HUES64 (cell line): ENCODE measurements around the gene DDX1.

Source experiments
- H3K27ac ChIP-seq: 2 replicates; pipeline ENCODE4 v1.7.0; 2013; ENCODE audit warnings: low read depth, low read length, inconsistent platforms
- H3K27me3 ChIP-seq: 2 replicates; pipeline ENCODE4 v1.6.1; 2013; ENCODE audit warnings: mild to moderate bottlenecking, low read length; ENCODE audit not compliant: insufficient read depth
- H3K36me3 ChIP-seq: 2 replicates; pipeline ENCODE4 v1.6.1; 2013; ENCODE audit warnings: mild to moderate bottlenecking, low read length; ENCODE audit not compliant: insufficient read depth
- H3K4me1 ChIP-seq: 2 replicates; pipeline ENCODE4 v1.6.1; 2013; ENCODE audit warnings: mild to moderate bottlenecking, low read length, moderate library complexity; ENCODE audit not compliant: insufficient read depth
- H3K4me3 ChIP-seq: 2 replicates; pipeline ENCODE4 v1.5.1; 2013; ENCODE audit warnings: mild to moderate bottlenecking, low read length, moderate library complexity
- H3K9ac ChIP-seq: 2 replicates; pipeline ENCODE4 v1.6.1; 2013; ENCODE audit warnings: mild to moderate bottlenecking, low read depth, low read length
- H3K9me3 ChIP-seq: 2 replicates; pipeline ENCODE4 v1.6.1; 2013; ENCODE audit warnings: low read depth, low read length; ENCODE audit not compliant: insufficient read depth
- WGBS: fragments of 150-250, 120-280 bp; methylation state at CpG from one replicate; pipeline ENCODE4 v1.1.7; 2013; ENCODE audit warnings: missing lambda C conversion rate; 5-methylcytosine and 5-hydroxymethylcytosine counted together

DDX1 gene

GRCh38 chr2:15582710-15583357 is 8.8 kb upstream of the DDX1 start:
- H3K36me3 ChIP-seq = no peaks in the 10 kb centered on the region
- no peaks in the 10 kb centered on the region for H3K9me3 ChIP-seq
- no peaks in the 10 kb centered on the region for H3K27me3 ChIP-seq
- peaks cover 9% of the 10 kb centered on the region; the same call in 1 of the 2 replicates for H3K4me1 ChIP-seq
- H3K27ac ChIP-seq = no peak overlapping the region
- WGBS = 94% methylated on average over 15 of the region's 15 CpGs
- no peak overlapping the region for H3K9ac ChIP-seq
- no peak overlapping the region for H3K4me3 ChIP-seq

- H3K9me3 ChIP-seq = no peaks in the 10 kb centered on the region
- WGBS = 84% methylated on average over 1 of the region's 1 CpG
- H3K36me3 ChIP-seq = no peaks in the 10 kb centered on the region
- H3K9ac ChIP-seq = no peak overlapping the region
- no peak overlapping the region for H3K27ac ChIP-seq
- H3K27me3 ChIP-seq = no peaks in the 10 kb centered on the region
- no peak overlapping the region for H3K4me3 ChIP-seq
- H3K4me1 ChIP-seq = peaks cover 9% of the 10 kb centered on the region; the same call in 1 of the 2 replicates
These were observed 7.8 kb upstream of the DDX1 start for GRCh38 chr2:15583826-15584225.

DNA sequence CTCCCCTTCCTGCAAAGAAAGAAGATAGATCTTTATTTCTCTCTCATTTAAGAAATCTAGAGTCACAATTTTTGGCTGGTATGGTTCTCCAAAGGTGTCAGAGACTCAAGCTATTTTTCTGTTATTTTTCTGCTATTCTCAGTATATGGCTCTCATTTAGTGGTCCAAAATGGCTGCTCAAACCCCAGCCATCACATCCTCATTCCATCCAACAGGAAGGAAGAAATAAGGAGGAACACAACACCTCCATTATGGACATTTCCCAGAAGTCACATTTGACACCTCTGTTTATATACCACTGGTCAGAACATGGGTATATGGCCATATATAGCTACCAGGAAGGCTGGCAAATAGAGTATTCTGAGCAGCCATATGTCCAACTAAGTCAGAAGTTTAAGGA is 7.4 kb upstream of the DDX1 start:
- H3K27me3 ChIP-seq = no peaks in the 10 kb centered on the region
- H3K4me1 ChIP-seq = peaks cover 5% of the 10 kb centered on the region; the same call in 1 of the 2 replicates
- no peaks in the 10 kb centered on the region for H3K9me3 ChIP-seq
- no peak overlapping the region for H3K27ac ChIP-seq
- H3K9ac ChIP-seq = no peak overlapping the region
- H3K4me3 ChIP-seq = no peak overlapping the region
- H3K36me3 ChIP-seq = no peaks in the 10 kb centered on the region

- Histone ChIP-seq H3K4me3 (no peak overlapping the region), H3K9me3 (no peaks in the 10 kb centered on the region), H3K36me3 (no peaks in the 10 kb centered on the region), H3K27ac (no peak overlapping the region), H3K4me1 (peaks cover under 1% of the 10 kb centered on the region; the same call in 1 of the 2 replicates), H3K27me3 (no peaks in the 10 kb centered on the region), H3K9ac (no peak overlapping the region)
- 95% methylated on average over 2 of the region's 2 CpGs for WGBS
These were observed 6.8 kb upstream of the DDX1 start for GRCh38 chr2:15584767-15585469.

DNA sequence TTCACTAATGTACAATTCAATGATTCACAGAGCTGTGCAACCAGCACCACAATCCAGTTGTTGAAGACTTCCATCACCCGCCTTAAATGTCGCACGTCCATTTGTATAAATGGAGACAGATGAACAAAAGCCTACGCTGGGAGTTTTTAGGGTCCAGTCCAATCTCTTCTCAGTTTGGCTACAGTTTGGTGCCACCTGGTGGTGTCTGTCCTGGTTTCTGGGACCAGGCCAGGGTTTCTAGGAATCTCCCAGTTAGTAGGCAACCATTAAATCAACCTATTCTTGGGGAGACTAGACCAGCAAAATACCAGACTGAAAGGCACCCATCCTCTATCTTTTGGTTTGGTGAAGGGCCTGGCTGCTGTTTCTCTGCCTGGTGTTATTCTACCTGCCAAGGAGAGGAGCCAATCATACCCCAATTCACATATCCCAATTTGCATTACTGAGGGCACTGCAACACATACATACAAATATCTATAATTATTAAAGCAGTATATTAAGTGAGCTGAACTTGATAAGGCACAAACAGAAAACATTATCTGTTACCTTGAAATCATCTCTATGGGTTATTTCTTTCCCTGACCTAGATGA is 3.2 kb upstream of the DDX1 start:
- 83% methylated on average over 4 of the region's 4 CpGs for WGBS
- no peaks in the 10 kb centered on the region for H3K36me3 ChIP-seq
- no peak overlapping the region for H3K4me3 ChIP-seq
- H3K4me1 ChIP-seq = 0 out of 2 replicates have a peak, but pooled peaks cover 2% of the 10 kb centered on the region
- no peaks in the 10 kb centered on the region for H3K9me3 ChIP-seq
- H3K9ac ChIP-seq = no peak overlapping the region
- no peaks in the 10 kb centered on the region for H3K27me3 ChIP-seq
- no peak overlapping the region for H3K27ac ChIP-seq

DNA sequence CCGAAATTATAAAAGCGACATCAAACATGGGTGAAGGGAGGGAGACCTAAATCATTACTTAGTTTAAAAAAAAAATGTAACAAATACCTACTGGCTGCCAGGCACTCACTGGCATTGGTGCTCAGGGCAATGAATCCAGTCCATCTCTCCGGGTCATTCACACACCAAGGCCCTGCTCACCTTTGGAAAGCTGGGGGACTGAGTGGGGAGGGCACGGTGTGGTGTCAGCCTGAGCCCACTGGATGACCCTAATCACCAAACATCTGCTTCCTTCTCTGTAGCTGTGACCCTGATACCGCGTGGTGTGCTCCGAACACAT is 336 bp upstream of the DDX1 start:
- no peaks in the 10 kb centered on the region for H3K9me3 ChIP-seq
- H3K27ac ChIP-seq = peak overlapping the region; percentile 91
- H3K27me3 ChIP-seq = no peaks in the 10 kb centered on the region
- H3K4me3 ChIP-seq = peak overlapping the region; percentile 94
- H3K36me3 ChIP-seq = peaks cover 18% of the 10 kb centered on the region
- H3K4me1 ChIP-seq = 0 out of 2 replicates have a peak, but pooled peaks cover 2% of the 10 kb centered on the region
- 4% methylated on average over 5 of the region's 7 CpGs for WGBS
- H3K9ac ChIP-seq = peak overlapping the region; percentile 95

DNA sequence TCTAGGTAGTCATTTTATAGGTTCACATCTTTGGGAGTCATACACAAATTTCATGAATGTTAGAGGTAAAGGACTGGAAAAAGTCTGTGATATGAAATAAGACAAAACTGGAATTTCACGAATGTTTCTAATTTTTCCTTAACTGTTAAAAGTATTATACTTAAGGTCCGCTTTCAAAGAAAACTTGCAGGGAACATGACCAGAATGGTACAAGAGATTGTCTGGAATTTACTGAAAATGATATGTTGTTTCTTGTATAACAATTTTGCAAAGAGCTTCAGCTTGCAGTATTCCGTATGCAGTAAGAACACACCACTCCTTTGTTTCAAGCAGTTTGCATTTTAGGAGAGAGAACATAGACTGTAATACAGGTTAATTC is 1.6 kb downstream of the DDX1 start:
- Histone ChIP-seq H3K36me3 (peaks cover 38% of the 10 kb centered on the region), H3K9ac (no peak overlapping the region), H3K9me3 (no peaks in the 10 kb centered on the region), H3K4me1 (0 out of 2 replicates have a peak, but pooled peaks cover 2% of the 10 kb centered on the region), H3K27me3 (no peaks in the 10 kb centered on the region), H3K4me3 (peak overlapping the region; percentile 94), H3K27ac (no peak overlapping the region)
- WGBS = 96% methylated on average over 3 of the region's 3 CpGs

GRCh38 chr2:15594291-15595256 is 2.9 kb downstream of the DDX1 start:
- no peak overlapping the region for H3K9ac ChIP-seq
- no peaks in the 10 kb centered on the region for H3K9me3 ChIP-seq
- H3K27me3 ChIP-seq = no peaks in the 10 kb centered on the region
- 91% methylated on average over 5 of the region's 5 CpGs for WGBS
- H3K27ac ChIP-seq = no peak overlapping the region
- peaks cover 50% of the 10 kb centered on the region for H3K36me3 ChIP-seq
- H3K4me1 ChIP-seq = 0 out of 2 replicates have a peak, but pooled peaks cover 2% of the 10 kb centered on the region
- H3K4me3 ChIP-seq = no peak overlapping the region

- Histone ChIP-seq H3K36me3 (peaks cover 58% of the 10 kb centered on the region), H3K4me3 (no peak overlapping the region), H3K9ac (no peak overlapping the region), H3K27me3 (no peaks in the 10 kb centered on the region), H3K27ac (no peak overlapping the region), H3K4me1 (0 out of 2 replicates have a peak, but pooled peaks cover 2% of the 10 kb centered on the region), H3K9me3 (no peaks in the 10 kb centered on the region)
- WGBS = 95% methylated on average over 6 of the region's 6 CpGs
These were observed 3.8 kb downstream of the DDX1 start for GRCh38 chr2:15595342-15595905.

DNA sequence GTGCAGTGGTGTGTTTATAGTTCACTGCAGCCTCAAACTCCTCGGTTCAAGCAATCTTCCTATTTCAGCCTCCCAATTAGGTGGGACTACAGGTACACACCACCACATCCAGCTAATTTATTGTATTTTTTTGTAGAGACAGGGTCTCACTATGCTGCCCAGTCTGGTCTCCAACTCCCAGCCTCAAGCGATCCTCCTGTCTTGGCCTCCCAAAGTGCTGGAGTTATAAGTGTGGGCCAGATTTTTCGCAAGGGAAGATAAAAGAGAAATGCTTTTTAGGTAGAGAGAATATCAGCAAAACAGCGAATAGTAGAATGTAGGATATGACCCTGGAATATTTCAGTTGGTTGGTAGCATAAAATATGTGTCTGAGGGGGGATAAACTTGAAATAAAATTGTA is 4.3 kb downstream of the DDX1 start:
- no peak overlapping the region for H3K9ac ChIP-seq
- H3K9me3 ChIP-seq = no peaks in the 10 kb centered on the region
- H3K36me3 ChIP-seq = peaks cover 63% of the 10 kb centered on the region
- H3K4me1 ChIP-seq = 0 out of 2 replicates have a peak, but pooled peaks cover 2% of the 10 kb centered on the region
- H3K27ac ChIP-seq = no peak overlapping the region
- H3K4me3 ChIP-seq = no peak overlapping the region
- WGBS = 95% methylated on average over 4 of the region's 4 CpGs
- no peaks in the 10 kb centered on the region for H3K27me3 ChIP-seq
